Measurements from ENCODE around the gene SLC38A3.

DNA sequence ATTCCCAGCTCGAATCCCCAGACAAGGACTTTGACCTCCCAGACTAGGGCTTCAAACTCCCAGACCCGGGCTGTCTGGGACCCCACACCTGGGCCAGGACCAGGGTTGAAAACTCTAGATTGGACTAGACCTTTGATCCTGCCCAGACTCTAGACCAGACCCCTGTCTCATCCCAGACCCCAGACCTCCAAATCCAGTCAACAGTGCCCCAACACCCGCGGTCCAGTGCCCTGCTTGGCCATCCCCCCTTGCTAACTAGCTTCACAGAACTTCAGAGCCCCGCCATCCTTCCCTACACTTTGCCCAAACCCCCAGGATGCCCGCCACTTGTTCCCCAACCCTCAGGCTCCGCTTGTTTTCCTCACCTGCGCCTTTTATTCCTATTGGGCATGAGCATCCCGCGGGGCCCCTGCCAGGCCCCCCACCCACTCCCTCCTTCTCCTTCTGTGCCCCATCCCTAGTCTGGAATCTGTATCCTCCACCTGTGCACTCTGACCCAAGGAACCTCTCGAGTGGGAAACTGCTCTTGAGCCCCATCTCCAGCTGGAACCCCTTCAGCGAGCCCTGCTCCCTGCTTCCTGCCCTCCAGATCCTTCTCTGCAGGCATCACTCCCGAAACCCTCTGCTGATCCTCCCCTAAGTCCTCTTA is 31.5 kb downstream of the SLC38A3 start:
- no peak for TF ChIP-seq POLR2AphosphoS5 (IDR thresholded peaks at IDR 0.05; ENCODE audit: borderline replicate concordance, low read depth, low read length)
- no peak for TF ChIP-seq EZH2 (IDR thresholded peaks at IDR 0.05)
